Cardiac muscle cell (in vitro differentiated cells and primary cell): ENCODE measurements around the gene CPNE1. TPM values are rescaled to one million over a fixed set of nuclear protein-coding genes. Genes with fewer than 3 reads are reported as not detected.
A peak's percentile ranks its signal among the peaks of the same experiment; 100 is the strongest.

Experiments used
- DNase-seq, 2 donors: peaks; one replicate each; pipeline versions ENCODE4 v3.0.0 to v3.0.0-alpha.2; 2010 to 2017; ENCODE audit warnings: low read depth in 1 of 2, low spot score in 1 of 2
- H3K27ac ChIP-seq: fragments of 200-600 bp; sonication (generic); 2 replicates; pipeline ENCODE4 v1.5.1; 2016
- H3K27me3 ChIP-seq: fragments of 200-600 bp; sonication (generic); 2 replicates; pipeline ENCODE4 v1.6.0; 2016; ENCODE audit warnings: control low read depth
- H3K36me3 ChIP-seq: fragments of 200-600 bp; sonication (generic); 2 replicates; pipeline ENCODE4 v1.5.1; 2016; ENCODE audit warnings: control low read depth
- H3K4me1 ChIP-seq: fragments of 200-600 bp; sonication (generic); 2 replicates; pipeline ENCODE4 v1.8.1; 2017; ENCODE audit warnings: low read depth, mild to moderate bottlenecking, mixed run types
- H3K4me3 ChIP-seq: fragments of 200-600 bp; sonication (generic); 2 replicates; pipeline ENCODE4 v1.5.1; 2016; ENCODE audit warnings: mild to moderate bottlenecking
- H3K9me3 ChIP-seq: fragments of 200-600 bp; sonication (generic); 2 replicates; pipeline ENCODE4 v1.5.1; 2017; ENCODE audit warnings: low read depth, mild to moderate bottlenecking, control low read depth
- polyA plus RNA-seq: library from polyadenylated mRNA; unstranded; fragments of >200 nt; fragmentation: Nextera tagmentation; extraction: Ambion mirVana; gene quantifications from 2 replicates; pipeline ENCODE4 v1.2.1, GENCODE V29; 2016
- total RNA-seq: library from RNA; depleted of rRNA; stranded (reverse); fragments of >200 nt; gene quantifications from 2 replicates; pipeline ENCODE4 v1.2.3, GENCODE V29; 2016
- TF ChIP-seq, protein P1 (sequence below): IDR thresholded peaks from 2 replicates; pipeline ENCODE4 v1.5.1; 2012; ENCODE audit warnings: low read depth, mild to moderate bottlenecking, low read length

Gene CPNE1
- total and polyA plus RNA-seq, 2 experiments from 2014 or later = 225 to 355 TPM

GRCh38 chr20:35604449-35604747 is 60.3 kb downstream of the CPNE1 start:
- Histone ChIP-seq H3K27ac (no peak overlapping the region), H3K36me3 (no peaks in the 10 kb centered on the region), H3K4me3 (no peak overlapping the region), H3K4me1 (no peaks in the 10 kb centered on the region), H3K27me3 (peaks cover 41% of the 10 kb centered on the region), H3K9me3 (no peaks in the 10 kb centered on the region)
- TF ChIP-seq, protein P1, sequence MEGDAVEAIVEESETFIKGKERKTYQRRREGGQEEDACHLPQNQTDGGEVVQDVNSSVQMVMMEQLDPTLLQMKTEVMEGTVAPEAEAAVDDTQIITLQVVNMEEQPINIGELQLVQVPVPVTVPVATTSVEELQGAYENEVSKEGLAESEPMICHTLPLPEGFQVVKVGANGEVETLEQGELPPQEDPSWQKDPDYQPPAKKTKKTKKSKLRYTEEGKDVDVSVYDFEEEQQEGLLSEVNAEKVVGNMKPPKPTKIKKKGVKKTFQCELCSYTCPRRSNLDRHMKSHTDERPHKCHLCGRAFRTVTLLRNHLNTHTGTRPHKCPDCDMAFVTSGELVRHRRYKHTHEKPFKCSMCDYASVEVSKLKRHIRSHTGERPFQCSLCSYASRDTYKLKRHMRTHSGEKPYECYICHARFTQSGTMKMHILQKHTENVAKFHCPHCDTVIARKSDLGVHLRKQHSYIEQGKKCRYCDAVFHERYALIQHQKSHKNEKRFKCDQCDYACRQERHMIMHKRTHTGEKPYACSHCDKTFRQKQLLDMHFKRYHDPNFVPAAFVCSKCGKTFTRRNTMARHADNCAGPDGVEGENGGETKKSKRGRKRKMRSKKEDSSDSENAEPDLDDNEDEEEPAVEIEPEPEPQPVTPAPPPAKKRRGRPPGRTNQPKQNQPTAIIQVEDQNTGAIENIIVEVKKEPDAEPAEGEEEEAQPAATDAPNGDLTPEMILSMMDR = peak; percentile 36
- DNase-seq = peak in 1 of 2 donors; percentile 20

GRCh38 chr20:35603695-35604448 is 60.8 kb downstream of the CPNE1 start:
- TF ChIP-seq, protein P1 = no peak
- Histone ChIP-seq H3K27ac (no peak overlapping the region), H3K36me3 (no peaks in the 10 kb centered on the region), H3K4me1 (no peaks in the 10 kb centered on the region), H3K4me3 (no peak overlapping the region), H3K9me3 (no peaks in the 10 kb centered on the region), H3K27me3 (peaks cover 41% of the 10 kb centered on the region)
- no peak for DNase-seq

DNA sequence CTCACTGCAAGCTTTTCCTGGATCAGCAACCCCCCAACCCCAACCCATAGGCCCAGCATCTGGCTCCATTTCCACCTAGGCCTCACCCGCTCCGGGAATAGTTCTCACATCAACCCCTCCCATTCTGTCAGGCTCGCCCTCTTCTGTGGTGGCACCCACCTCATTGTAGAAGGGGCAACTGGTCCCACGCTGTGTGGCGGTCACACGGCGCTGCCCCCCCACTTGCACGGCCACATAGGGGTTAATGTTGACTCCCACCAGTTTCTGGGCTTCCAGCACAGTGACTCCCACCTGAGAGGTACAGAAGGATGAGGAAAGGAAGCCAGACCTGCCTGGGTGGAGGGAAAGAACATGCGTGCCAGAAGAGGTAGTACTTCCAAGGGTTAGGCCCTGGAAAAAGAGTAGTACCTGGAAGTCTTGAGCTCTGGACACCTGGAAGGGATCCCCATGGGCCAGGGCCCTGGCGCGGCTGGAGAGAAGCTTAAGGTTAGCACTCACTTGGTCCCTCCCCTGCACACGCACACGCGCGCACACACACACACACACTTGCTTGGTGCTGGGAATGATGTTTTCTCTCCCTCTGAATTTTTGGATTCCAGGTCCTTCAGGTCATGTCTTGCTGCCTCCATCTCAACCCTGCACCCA is 61.7 kb downstream of the CPNE1 start:
- TF ChIP-seq, protein P1 = no peak
- Histone ChIP-seq H3K27me3 (peaks cover 41% of the 10 kb centered on the region), H3K4me3 (no peak overlapping the region), H3K27ac (no peak overlapping the region), H3K4me1 (no peaks in the 10 kb centered on the region), H3K9me3 (no peaks in the 10 kb centered on the region), H3K36me3 (no peaks in the 10 kb centered on the region)
- no peak for DNase-seq

- Histone ChIP-seq H3K27me3 (peaks cover 41% of the 10 kb centered on the region), H3K36me3 (no peaks in the 10 kb centered on the region), H3K27ac (no peak overlapping the region), H3K9me3 (no peaks in the 10 kb centered on the region), H3K4me1 (no peaks in the 10 kb centered on the region), H3K4me3 (peak overlapping the region; percentile 26)
- DNase-seq = no peak
- TF ChIP-seq, protein P1 = no peak
These were observed 62.7 kb downstream of the CPNE1 start for GRCh38 chr20:35601990-35602389.

GRCh38 chr20:35600993-35601973 is 63.4 kb downstream of the CPNE1 start:
- TF ChIP-seq, protein P1 = peak; percentile 47
- Histone ChIP-seq H3K9me3 (no peaks in the 10 kb centered on the region), H3K27me3 (peaks cover 41% of the 10 kb centered on the region), H3K4me1 (no peaks in the 10 kb centered on the region), H3K4me3 (peak overlapping the region; percentile 26), H3K36me3 (no peaks in the 10 kb centered on the region), H3K27ac (no peak overlapping the region)
- peak; percentile 83 to 86 for DNase-seq
